Neuronal stem cell (in vitro differentiated cells): Measurements from ENCODE around the gene YBX2.
A peak's percentile ranks its signal among the peaks of the same experiment; 100 is the strongest.

Source experiments
- DNase-seq: peaks from one replicate; pipeline ENCODE4 v3.0.0-alpha.2; 2013; ENCODE audit warnings: low spot score
- H2AFZ ChIP-seq: one replicate; pipeline ENCODE4 v1.6.1; 2013; ENCODE audit warnings: mild to moderate bottlenecking, low read length, inconsistent platforms
- H2AK5ac ChIP-seq: 2 replicates; pipeline ENCODE4 v1.6.1; 2013; ENCODE audit warnings: low read depth, mild to moderate bottlenecking, inconsistent platforms, low read length, moderate library complexity, mixed read lengths
- H2BK120ac ChIP-seq: 2 replicates; pipeline ENCODE4 v1.6.1; 2013; ENCODE audit warnings: low read depth, mild to moderate bottlenecking, inconsistent platforms, low read length, moderate library complexity, mixed read lengths
- H2BK12ac ChIP-seq: one replicate; pipeline ENCODE4 v1.6.1; 2013; ENCODE audit warnings: low read length, inconsistent platforms
- H2BK15ac ChIP-seq: 2 replicates; pipeline ENCODE4 v1.6.1; 2013; ENCODE audit warnings: mild to moderate bottlenecking, low read length, inconsistent platforms, mixed read lengths
- H2BK5ac ChIP-seq: one replicate; pipeline ENCODE4 v1.6.1; 2013; ENCODE audit warnings: inconsistent platforms, mild to moderate bottlenecking, low read length, moderate library complexity
- H3K14ac ChIP-seq: one replicate; pipeline ENCODE4 v1.6.1; 2013; ENCODE audit warnings: low read length, inconsistent platforms
- H3K18ac ChIP-seq: 2 replicates; pipeline ENCODE4 v1.6.1; 2013; ENCODE audit warnings: low read length, inconsistent platforms
- H3K23ac ChIP-seq: 2 replicates; pipeline ENCODE4 v1.6.1; 2013; ENCODE audit warnings: low read depth, mild to moderate bottlenecking, mixed read lengths, low read length, inconsistent platforms; ENCODE audit not compliant: poor library complexity
- H3K27ac ChIP-seq: replicated peaks from 3 replicates; pipeline ENCODE4 v1.5.1; 2013; ENCODE audit warnings: low read length, inconsistent platforms
- H3K27me3 ChIP-seq, 3 experiments: 2 replicates each; pipeline ENCODE4 v1.6.1; 2013; ENCODE audit warnings: low read length in 3 of 3, mild to moderate bottlenecking in 2 of 3, inconsistent platforms in 1 of 3, low read depth in 1 of 3, mixed read lengths in 1 of 3, moderate library complexity in 1 of 3; ENCODE audit not compliant: control insufficient read depth in 3 of 3, insufficient read depth in 3 of 3
- H3K36me3 ChIP-seq, 2 donors: replicated peaks in 1 of 2; 2 replicates each; pipeline ENCODE4 v1.6.1; 2013; ENCODE audit warnings: low read length in 2 of 2; ENCODE audit not compliant: control insufficient read depth in 2 of 2, insufficient read depth in 2 of 2
- H3K4ac ChIP-seq: 2 replicates; pipeline ENCODE4 v1.6.1; 2013; ENCODE audit warnings: inconsistent platforms, mild to moderate bottlenecking, low read length, moderate library complexity
- H3K4me1 ChIP-seq, 2 donors: 1 replicate in 1 of 2; 2 replicates in 1 of 2; pipeline ENCODE4 v1.6.1; 2013; ENCODE audit warnings: low read length in 2 of 2, low read depth in 1 of 2; ENCODE audit not compliant: control insufficient read depth in 2 of 2, insufficient read depth in 1 of 2
- H3K4me2 ChIP-seq: one replicate; pipeline ENCODE4 v1.6.1; 2013; ENCODE audit warnings: mild to moderate bottlenecking, low read length, inconsistent platforms; ENCODE audit not compliant: insufficient read depth, poor library complexity, severe bottlenecking
- H3K4me3 ChIP-seq, 2 donors: 2 replicates each; pipeline ENCODE4 v1.5.1; 2013; ENCODE audit warnings: low read length in 2 of 2, mild to moderate bottlenecking in 2 of 2, inconsistent platforms in 1 of 2, moderate library complexity in 1 of 2
- H3K79me1 ChIP-seq: one replicate; pipeline ENCODE4 v1.6.1; 2013; ENCODE audit warnings: low read depth, mild to moderate bottlenecking, inconsistent platforms, low read length, moderate library complexity
- H3K9ac ChIP-seq: one replicate; pipeline ENCODE4 v1.6.1; 2013; ENCODE audit warnings: mild to moderate bottlenecking, low read depth, low read length, inconsistent platforms; ENCODE audit not compliant: poor library complexity
- H3K9me3 ChIP-seq, 2 donors: replicated peaks in 1 of 2; 2 replicates each; pipeline versions ENCODE3 to v1.6.1; 2013; ENCODE audit warnings: low read length in 2 of 2, mild to moderate bottlenecking in 2 of 2, inconsistent platforms in 1 of 2, low read depth in 1 of 2, mixed read lengths in 1 of 2, moderate library complexity in 1 of 2; ENCODE audit not compliant: control insufficient read depth in 2 of 2, insufficient read depth in 1 of 2
- H4K8ac ChIP-seq: one replicate; pipeline ENCODE4 v1.6.1; 2013; ENCODE audit warnings: low read depth, mild to moderate bottlenecking, inconsistent platforms, low read length, moderate library complexity
- H4K91ac ChIP-seq: one replicate; pipeline ENCODE4 v1.6.1; 2013; ENCODE audit warnings: low read length, low read depth, mild to moderate bottlenecking, inconsistent platforms; ENCODE audit not compliant: poor library complexity
- WGBS, 2 donors: extraction: QIAGEN DNeasy Blood & Tissue Kit; methylation state at CpG; one replicate each; pipeline ENCODE4 v1.1.7; 2013; ENCODE audit warnings: missing lambda C conversion rate in 2 of 2, mixed read lengths in 1 of 2; ENCODE audit not compliant: insufficient read length in 2 of 2, insufficient replicate concordance in 1 of 2; ENCODE audit errors: extremely low coverage in 2 of 2; 5-methylcytosine and 5-hydroxymethylcytosine counted together

The YBX2 gene

DNA sequence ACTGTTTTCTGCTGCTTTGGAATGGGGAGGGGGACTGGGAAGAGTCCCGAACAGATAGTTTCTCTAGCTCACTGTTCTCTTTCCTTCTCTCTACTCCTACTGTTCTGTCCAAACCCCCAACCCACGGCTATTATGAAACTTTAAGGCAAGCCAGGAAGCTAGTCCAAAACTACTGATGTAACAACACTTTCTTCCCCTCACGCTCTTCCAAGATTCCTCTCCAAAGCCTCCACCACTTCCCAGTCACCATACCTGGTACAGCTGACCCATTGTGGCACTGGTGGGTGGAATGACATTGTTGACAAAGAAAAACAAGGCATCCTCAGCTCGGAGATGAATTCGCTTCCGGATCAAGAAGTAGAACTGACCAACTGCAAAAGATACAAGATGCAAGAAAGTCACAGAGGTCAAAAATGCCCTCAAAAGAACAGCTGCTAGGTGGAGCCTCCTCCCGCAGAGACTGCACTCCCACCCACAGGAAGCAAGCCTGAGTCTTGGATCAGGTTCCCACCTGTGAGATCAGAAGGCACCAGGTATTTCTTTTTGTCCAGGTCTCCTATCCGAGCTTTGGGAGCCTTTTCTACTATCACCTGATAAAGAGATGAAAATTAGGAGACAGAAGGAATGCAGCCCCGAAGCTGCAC, 53.2 kb downstream of the YBX2 start:
- no peak overlapping the region for H3K23ac ChIP-seq
- no peak overlapping the region for H2AK5ac ChIP-seq
- no peaks in the 10 kb centered on the region for H3K9me3 ChIP-seq
- no peak overlapping the region for H3K27ac ChIP-seq
- H3K4me3 ChIP-seq, result peak overlapping the region; percentile 90 to 94
- H2AFZ ChIP-seq, result no peak overlapping the region
- no peak overlapping the region for H3K14ac ChIP-seq
- H3K9ac ChIP-seq, result no peak overlapping the region
- WGBS, 2 donors, result no CpG with 5 or more reads among the region's 9 CpGs
- no peak overlapping the region for H2BK12ac ChIP-seq
- no peak overlapping the region for H4K8ac ChIP-seq
- peaks cover 35 to 58% of the 10 kb centered on the region in 2 donors for H3K36me3 ChIP-seq
- H3K18ac ChIP-seq, result no peak overlapping the region
- H3K4ac ChIP-seq, result no peak overlapping the region
- H2BK15ac ChIP-seq, result no peak overlapping the region
- no peak overlapping the region for H2BK120ac ChIP-seq
- H2BK5ac ChIP-seq, result no peak overlapping the region
- H3K79me1 ChIP-seq, result peaks cover 9% of the 10 kb centered on the region
- DNase-seq, result no peak
- peaks cover 7 to 24% of the 10 kb centered on the region in 2 donors for H3K4me1 ChIP-seq
- no peak overlapping the region for H4K91ac ChIP-seq
- no peaks in the 10 kb centered on the region for H3K27me3 ChIP-seq
- H3K4me2 ChIP-seq, result peak overlapping the region; percentile 77

DNA sequence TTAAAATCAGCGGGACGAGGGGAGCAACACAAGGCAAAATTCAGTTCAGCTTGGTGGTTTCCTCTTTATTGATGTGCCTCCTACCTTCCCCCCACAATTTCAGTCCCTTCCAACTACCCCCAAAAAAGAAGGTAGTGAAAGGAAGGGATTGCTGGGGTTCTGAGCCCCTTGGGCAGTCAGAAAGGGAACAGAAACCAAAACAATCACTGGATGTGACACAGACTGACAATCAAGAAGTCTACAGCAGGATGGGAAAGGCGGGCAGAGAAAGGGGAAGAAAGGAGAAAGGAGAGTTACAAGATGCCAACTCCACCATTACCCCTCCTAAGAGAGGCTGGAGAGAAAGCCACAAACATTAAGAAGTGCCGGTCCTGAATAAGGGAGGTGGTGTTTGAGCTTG, 54.1 kb downstream of the YBX2 start:
- WGBS, 2 donors, result no CpG with 5 or more reads among the region's 4 CpGs
- no peak overlapping the region for H3K9ac ChIP-seq
- no peak overlapping the region for H4K91ac ChIP-seq
- no peak overlapping the region for H3K14ac ChIP-seq
- peak overlapping the region in 1 of 2 donors; percentile 94 for H3K4me3 ChIP-seq
- no peak overlapping the region for H3K18ac ChIP-seq
- no peak overlapping the region for H3K4me2 ChIP-seq
- H2AFZ ChIP-seq, result no peak overlapping the region
- H2BK120ac ChIP-seq, result no peak overlapping the region
- peaks cover 14% of the 10 kb centered on the region for H3K79me1 ChIP-seq
- H4K8ac ChIP-seq, result no peak overlapping the region
- H3K27ac ChIP-seq, result no peak overlapping the region
- H3K9me3 ChIP-seq, result no peaks in the 10 kb centered on the region
- H3K4ac ChIP-seq, result no peak overlapping the region
- no peak overlapping the region for H2AK5ac ChIP-seq
- H2BK15ac ChIP-seq, result no peak overlapping the region
- no peak overlapping the region for H2BK5ac ChIP-seq
- H2BK12ac ChIP-seq, result no peak overlapping the region
- no peak for DNase-seq
- peaks cover 7 to 24% of the 10 kb centered on the region in 2 donors for H3K4me1 ChIP-seq
- H3K23ac ChIP-seq, result no peak overlapping the region
- no peaks in the 10 kb centered on the region for H3K27me3 ChIP-seq
- peaks cover 37 to 59% of the 10 kb centered on the region in 2 donors for H3K36me3 ChIP-seq

DNA sequence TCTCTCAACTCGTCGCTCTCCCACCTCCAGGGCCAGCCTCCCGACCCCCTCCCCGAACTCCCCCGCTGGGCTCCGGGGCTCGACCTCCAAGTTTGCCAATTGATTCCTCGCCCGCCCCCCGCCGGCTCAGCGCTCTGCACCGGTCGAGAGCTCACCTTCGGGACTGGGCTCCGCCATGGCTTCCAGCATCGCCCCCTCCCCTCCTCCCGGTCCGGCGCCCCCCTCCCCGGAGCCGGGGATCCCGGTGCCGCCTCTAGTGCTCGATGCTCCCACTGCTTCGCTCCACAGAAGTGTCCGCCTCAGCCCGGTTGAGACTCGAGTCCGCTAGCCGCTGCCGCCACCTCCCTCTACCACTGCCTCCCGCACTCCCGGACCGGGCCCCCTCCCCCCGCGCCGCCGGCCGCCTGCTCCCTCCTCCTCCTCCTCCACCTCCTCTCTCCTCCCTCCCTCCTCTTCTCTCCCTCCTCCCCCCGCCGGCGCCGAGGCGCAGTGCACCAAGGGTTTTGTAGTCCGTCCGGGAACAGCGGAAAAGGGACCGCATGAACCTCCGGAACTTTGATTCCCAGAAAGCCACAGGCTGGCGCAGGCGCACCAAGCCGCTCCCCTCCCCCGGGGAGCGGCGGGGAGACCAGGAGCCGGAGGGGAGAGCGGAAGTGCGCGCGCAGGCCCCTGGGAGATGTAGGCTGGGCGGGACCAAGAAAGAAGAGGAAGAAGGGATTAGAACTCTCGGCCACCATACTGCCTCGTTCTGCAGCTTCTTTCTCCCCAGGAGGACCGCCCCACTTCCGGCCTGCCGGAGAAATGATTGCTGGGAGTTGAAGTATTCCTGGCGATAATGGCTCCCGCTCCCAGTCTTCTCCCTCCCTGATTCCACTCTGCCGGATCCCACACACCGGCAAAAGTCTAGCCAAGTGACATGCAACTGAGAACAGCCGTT, 55.1 kb downstream of the YBX2 start, which contains the start of gene PHF23:
PHF23 (minus strand) TSS at position 367 of the 937 bp plus-strand sequence; CDS start at position 189, 178 bp downstream.
- Histone ChIP-seq H3K18ac (peak within 1 kb of the TSS; percentile 97), H3K4me2 (peak within 1 kb of the TSS; percentile 41), H3K9ac (peak within 1 kb of the TSS; percentile 94), H2AFZ (peak within 1 kb of the TSS; percentile 42), H3K23ac (peak within 1 kb of the TSS; percentile 82), H4K8ac (no peak within 1 kb of the TSS), H2AK5ac (peak within 1 kb of the TSS; percentile 97), H3K27me3 (no peaks in the 10 kb centered on the region), H3K14ac (peak within 1 kb of the TSS; percentile 76), H3K4ac (no peak within 1 kb of the TSS), H3K9me3 (no peaks in the 10 kb centered on the region), H3K79me1 (peaks cover 16% of the 10 kb centered on the region), H3K4me3 (peak within 1 kb of the TSS; percentile 94 to 97), H2BK120ac (peak within 1 kb of the TSS; percentile 18), H3K36me3 (peaks cover 43 to 61% of the 10 kb centered on the region in 2 donors), H3K27ac (peak within 1 kb of the TSS; percentile 63), H3K4me1 (peaks cover 12 to 32% of the 10 kb centered on the region in 2 donors), H4K91ac (no peak within 1 kb of the TSS), H2BK5ac (peak within 1 kb of the TSS; percentile 97), H2BK15ac (peak within 1 kb of the TSS; percentile 69), H2BK12ac (no peak within 1 kb of the TSS)
- peak; percentile 99 for DNase-seq
- no CpG with 5 or more reads among the region's 72 CpGs for WGBS, 2 donors
